ENCODE results near the gene SAMM50. TPM values are rescaled to one million over a fixed set of nuclear protein-coding genes. Genes with fewer than 3 reads are reported as not detected.

Gene SAMM50
- total RNA-seq, 1 donor from 2014 or later, result 45.5 TPM

GRCh38 chr22:44042249-44043218, 87.3 kb downstream of the SAMM50 start:
- DNase-seq (ENCODE audit: low spot score), result no peak
- Mint-ChIP-seq H3K27ac (no peak overlapping the region), H3K4me3 (no peak overlapping the region), H3K9me3 (peaks cover 6% of the 10 kb centered on the region), H3K36me3 (peaks cover 1% of the 10 kb centered on the region), H3K4me1 (peaks cover 12% of the 10 kb centered on the region), H3K27me3 (ENCODE audit: insufficient read depth, low read depth) (peaks cover 11% of the 10 kb centered on the region)
- no peak for TF ChIP-seq EZH2 (IDR thresholded peaks at IDR 0.05)
- no peak for TF ChIP-seq CTCF (IDR thresholded peaks at IDR 0.05)
- no peak for TF ChIP-seq EZH2phosphoT487 (IDR thresholded peaks at IDR 0.05)
- Histone ChIP-seq H3K79me2 (ENCODE audit: low read depth) (no peaks in the 10 kb centered on the region), H2AFZ (replicated peaks) (no peak overlapping the region), H3K4me1 (peaks cover 6% of the 10 kb centered on the region), H3K9ac (no peak overlapping the region), H3K27ac (no peak overlapping the region), H3K27me3 (no peaks in the 10 kb centered on the region), H4K20me1 (ENCODE audit: low read depth) (no peaks in the 10 kb centered on the region), H3K4me3 (no peak overlapping the region), H3K9me3 (ENCODE audit: low read depth) (no peaks in the 10 kb centered on the region), H3K4me2 (no peak overlapping the region), H3K36me3 (no peaks in the 10 kb centered on the region), H3F3A (ENCODE audit: low read depth) (no peaks in the 10 kb centered on the region)

- Mint-ChIP-seq H3K27ac (no peak overlapping the region), H3K36me3 (peaks cover 1% of the 10 kb centered on the region), H3K4me3 (no peak overlapping the region), H3K9me3 (peaks cover 6% of the 10 kb centered on the region), H3K27me3 (ENCODE audit: insufficient read depth, low read depth) (peaks cover 13% of the 10 kb centered on the region), H3K4me1 (peaks cover 34% of the 10 kb centered on the region)
- no peak for DNase-seq (ENCODE audit: low spot score)
- Histone ChIP-seq H3K27ac (no peak overlapping the region), H3K9me3 (ENCODE audit: low read depth) (no peaks in the 10 kb centered on the region), H3K36me3 (no peaks in the 10 kb centered on the region), H3K27me3 (no peaks in the 10 kb centered on the region), H3F3A (ENCODE audit: low read depth) (no peaks in the 10 kb centered on the region), H4K20me1 (ENCODE audit: low read depth) (no peaks in the 10 kb centered on the region), H3K4me3 (no peak overlapping the region), H3K79me2 (ENCODE audit: low read depth) (no peaks in the 10 kb centered on the region), H3K4me2 (no peak overlapping the region), H3K4me1 (peaks cover 11% of the 10 kb centered on the region), H3K9ac (no peak overlapping the region), H2AFZ (replicated peaks) (no peak overlapping the region)
- TF ChIP-seq EZH2 (IDR thresholded peaks at IDR 0.05) (no peak), CTCF (IDR thresholded peaks at IDR 0.05) (no peak)
Observed at GRCh38 chr22:44045145-44045544, 89.9 kb downstream of the SAMM50 start.

Other genes with a start within 250 kb of the SAMM50 start
- gene EFCAB6, start 143.1 kb upstream of the SAMM50 start, total RNA-seq (ENCODE audit: low replicate concordance), result 2.2 and 4.9 TPM in 2 replicates
- 14.2 and 15.7 TPM in 2 replicates for gene SULT4A1, start 92.9 kb upstream of the SAMM50 start, total RNA-seq (ENCODE audit: low replicate concordance)
- gene PNPLA5, start 63.4 kb upstream of the SAMM50 start, total RNA-seq (ENCODE audit: low replicate concordance), result 0.11 and 0.22 TPM in 2 replicates
- 4.8 and 9.0 TPM in 2 replicates for gene PNPLA3, start 31.6 kb upstream of the SAMM50 start, total RNA-seq (ENCODE audit: low replicate concordance)
- gene PARVB, start 68.9 kb downstream of the SAMM50 start, total RNA-seq (ENCODE audit: low replicate concordance), result 12.7 and 13.0 TPM in 2 replicates
- gene PARVG, start 225.5 kb downstream of the SAMM50 start, total RNA-seq (ENCODE audit: low replicate concordance), result 0.15 TPM in 1 of 2 replicates, not detected in the other